Measurements from ENCODE around the gene CRKL. TPM values are rescaled to one million over a fixed set of nuclear protein-coding genes. Genes with fewer than 3 reads are reported as not detected.
"Not testable (repeated sequence)": the region's sequence is repeated elsewhere in the genome, so short reads cannot be mapped to it uniquely, and the experiment has no call there.

The CRKL gene
- polyA plus RNA-seq, 2 of the 4 experiments (the other 2 are of a cell fraction) = 21.4 to 22.8 TPM

DNA sequence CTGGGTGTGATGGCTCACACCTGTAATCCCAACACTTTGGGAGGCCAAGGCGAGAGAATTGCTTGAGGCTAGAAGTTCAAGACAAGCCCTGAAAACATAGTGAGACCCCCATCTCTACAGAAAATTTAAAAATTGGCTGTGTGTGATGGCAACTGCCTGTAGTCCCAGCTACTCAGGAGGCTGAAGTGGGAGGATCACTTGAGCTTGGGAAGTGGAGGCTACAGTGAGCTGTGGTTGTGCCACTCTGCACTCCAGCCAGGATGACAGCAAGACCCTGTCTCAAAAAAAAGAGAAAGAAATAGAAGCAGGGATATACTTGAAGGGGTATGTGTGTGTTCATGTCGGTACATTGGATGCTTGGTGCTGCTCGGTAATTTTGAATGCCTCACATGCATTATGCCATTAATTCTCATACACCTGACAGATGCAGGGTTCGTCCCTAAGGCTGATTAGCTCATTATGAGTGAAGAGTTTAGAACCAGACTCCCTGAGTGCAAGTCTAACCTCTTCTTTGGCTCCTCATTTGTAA is 14.0 kb downstream of the CRKL start:
- Histone ChIP-seq H3K4me1 (no peaks in the 10 kb centered on the region; the same call in 1 of the 3 replicates), H3K9me3 (no peaks in the 10 kb centered on the region), H3K27ac (no peak overlapping the region), H3K4me3 (no peak overlapping the region), H3K4me2 (no peak overlapping the region)
- no peak for DNase-seq (ENCODE audit: low read depth in 1 of 2, low spot score in 1 of 2)
- CTCF ChIA-PET = interaction anchor here (1.2 kb wide), 1 partner anchor 46 kb away, joined by 3 read pairs; no protein-coding TSS in a partner anchor
- no peak for ATAC-seq
- FAIRE-seq = no peak
- WGBS (ENCODE audit: missing lambda C conversion rate) = 89% methylated on average over 4 of the region's 4 CpGs
- TF ChIP-seq MYC (IDR thresholded peaks at IDR 0.05; ENCODE audit: borderline replicate concordance, low read length) (no peak), MAFK (IDR thresholded peaks at IDR 0.05; ENCODE audit: partially characterized antibody) (no peak), TP53 (CRISPR knock-in tag; IDR thresholded peaks at IDR 0.05) (no peak), SREBF2 (IDR thresholded peaks at IDR 0.05) (no peak), MAZ (IDR thresholded peaks at IDR 0.05; ENCODE audit: borderline replicate concordance, low read depth, low read length) (no peak), ZNF302 (CRISPR knock-in tag; IDR thresholded peaks at IDR 0.05) (no peak)
- TF ChIP-seq, protein P1, sequence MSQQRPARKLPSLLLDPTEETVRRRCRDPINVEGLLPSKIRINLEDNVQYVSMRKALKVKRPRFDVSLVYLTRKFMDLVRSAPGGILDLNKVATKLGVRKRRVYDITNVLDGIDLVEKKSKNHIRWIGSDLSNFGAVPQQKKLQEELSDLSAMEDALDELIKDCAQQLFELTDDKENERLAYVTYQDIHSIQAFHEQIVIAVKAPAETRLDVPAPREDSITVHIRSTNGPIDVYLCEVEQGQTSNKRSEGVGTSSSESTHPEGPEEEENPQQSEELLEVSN (IDR thresholded peaks at IDR 0.05; ENCODE audit: borderline replicate concordance, low read depth) = no peak
- TF ChIP-seq, protein P2, sequence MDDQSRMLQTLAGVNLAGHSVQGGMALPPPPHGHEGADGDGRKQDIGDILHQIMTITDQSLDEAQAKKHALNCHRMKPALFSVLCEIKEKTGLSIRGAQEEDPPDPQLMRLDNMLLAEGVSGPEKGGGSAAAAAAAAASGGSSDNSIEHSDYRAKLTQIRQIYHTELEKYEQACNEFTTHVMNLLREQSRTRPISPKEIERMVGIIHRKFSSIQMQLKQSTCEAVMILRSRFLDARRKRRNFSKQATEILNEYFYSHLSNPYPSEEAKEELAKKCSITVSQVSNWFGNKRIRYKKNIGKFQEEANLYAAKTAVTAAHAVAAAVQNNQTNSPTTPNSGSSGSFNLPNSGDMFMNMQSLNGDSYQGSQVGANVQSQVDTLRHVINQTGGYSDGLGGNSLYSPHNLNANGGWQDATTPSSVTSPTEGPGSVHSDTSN (IDR thresholded peaks at IDR 0.05) = no peak
- TF ChIP-seq, protein P3, sequence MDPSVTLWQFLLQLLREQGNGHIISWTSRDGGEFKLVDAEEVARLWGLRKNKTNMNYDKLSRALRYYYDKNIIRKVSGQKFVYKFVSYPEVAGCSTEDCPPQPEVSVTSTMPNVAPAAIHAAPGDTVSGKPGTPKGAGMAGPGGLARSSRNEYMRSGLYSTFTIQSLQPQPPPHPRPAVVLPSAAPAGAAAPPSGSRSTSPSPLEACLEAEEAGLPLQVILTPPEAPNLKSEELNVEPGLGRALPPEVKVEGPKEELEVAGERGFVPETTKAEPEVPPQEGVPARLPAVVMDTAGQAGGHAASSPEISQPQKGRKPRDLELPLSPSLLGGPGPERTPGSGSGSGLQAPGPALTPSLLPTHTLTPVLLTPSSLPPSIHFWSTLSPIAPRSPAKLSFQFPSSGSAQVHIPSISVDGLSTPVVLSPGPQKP (IDR thresholded peaks at IDR 0.05; ENCODE audit: low read depth, low read length) = no peak
- POLR2A ChIA-PET = no interaction called here

DNA sequence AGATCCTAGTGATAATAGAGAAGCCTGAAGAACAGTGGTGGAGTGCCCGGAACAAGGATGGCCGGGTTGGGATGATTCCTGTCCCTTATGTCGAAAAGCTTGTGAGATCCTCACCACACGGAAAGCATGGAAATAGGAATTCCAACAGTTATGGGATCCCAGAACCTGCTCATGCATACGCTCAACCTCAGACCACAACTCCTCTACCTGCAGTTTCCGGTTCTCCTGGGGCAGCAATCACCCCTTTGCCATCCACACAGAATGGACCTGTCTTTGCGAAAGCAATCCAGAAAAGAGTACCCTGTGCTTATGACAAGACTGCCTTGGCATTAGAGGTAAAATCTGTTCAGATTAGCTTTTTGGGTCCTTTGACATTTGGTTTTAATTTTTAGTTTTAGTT is 16.7 kb downstream of the CRKL start:
- TF ChIP-seq SMC3 (IDR thresholded peaks at IDR 0.05) (no peak), SREBF2 (IDR thresholded peaks at IDR 0.05) (no peak), CHD4 (IDR thresholded peaks at IDR 0.05; ENCODE audit: borderline replicate concordance) (no peak)
- no peak for FAIRE-seq

DNA sequence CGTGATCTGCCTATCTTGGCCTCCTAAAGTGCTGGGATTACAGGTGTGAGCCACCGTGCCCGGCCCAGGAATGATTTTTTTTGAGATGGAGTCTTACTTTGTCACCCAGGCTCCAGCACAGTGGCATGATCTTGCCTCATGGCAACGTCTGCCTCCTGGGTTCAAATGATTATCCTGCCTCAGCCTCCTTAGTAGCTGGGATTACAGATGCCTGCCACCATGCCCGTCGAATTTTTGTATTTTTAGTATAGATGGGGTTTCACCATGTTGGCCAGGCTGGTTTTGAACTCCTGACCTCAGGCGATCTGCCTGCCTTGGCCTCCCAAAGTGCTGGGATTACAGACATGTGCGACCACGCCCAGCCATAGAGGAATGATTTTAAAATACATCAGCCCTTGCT is 17.8 kb downstream of the CRKL start:
- H3K4me3 ChIP-seq; H3K4me2 ChIP-seq; FAIRE-seq; DNase-seq (ENCODE audit: low read depth in 1 of 2, low spot score in 1 of 2); POLR2A ChIA-PET; ATAC-seq; H3K9me3 ChIP-seq; H3K27ac ChIP-seq: not testable (repeated sequence)
- peaks cover 14% of the 10 kb centered on the region for H3K4me1 ChIP-seq
- CTCF ChIA-PET = interaction anchor here (0.9 to 2.3 kb wide), 3 partner anchors 15 to 49 kb away, joined by 3 to 9 read pairs (median 3); no protein-coding TSS in a partner anchor
- WGBS (ENCODE audit: missing lambda C conversion rate) = 89% methylated on average over 9 of the region's 9 CpGs

More for the DNA sequence above, 16.7 kb downstream of the CRKL start:
- peaks cover 14% of the 10 kb centered on the region for H3K4me1 ChIP-seq
- no peaks in the 10 kb centered on the region for H3K9me3 ChIP-seq
- CTCF ChIA-PET = interaction anchor here (1.6 to 2.3 kb wide), 2 partner anchors 19 to 48 kb away, joined by 3 to 9 read pairs; no protein-coding TSS in a partner anchor
- 92% methylated on average over 7 of the region's 7 CpGs for WGBS (ENCODE audit: missing lambda C conversion rate)
- H3K4me2 ChIP-seq = no peak overlapping the region
- DNase-seq (ENCODE audit: low read depth in 1 of 2, low spot score in 1 of 2) (no peak), ATAC-seq (no peak)
- POLR2A ChIA-PET = no interaction called here
- H3K4me3 ChIP-seq = no peak overlapping the region
- no peak overlapping the region for H3K27ac ChIP-seq

DNA sequence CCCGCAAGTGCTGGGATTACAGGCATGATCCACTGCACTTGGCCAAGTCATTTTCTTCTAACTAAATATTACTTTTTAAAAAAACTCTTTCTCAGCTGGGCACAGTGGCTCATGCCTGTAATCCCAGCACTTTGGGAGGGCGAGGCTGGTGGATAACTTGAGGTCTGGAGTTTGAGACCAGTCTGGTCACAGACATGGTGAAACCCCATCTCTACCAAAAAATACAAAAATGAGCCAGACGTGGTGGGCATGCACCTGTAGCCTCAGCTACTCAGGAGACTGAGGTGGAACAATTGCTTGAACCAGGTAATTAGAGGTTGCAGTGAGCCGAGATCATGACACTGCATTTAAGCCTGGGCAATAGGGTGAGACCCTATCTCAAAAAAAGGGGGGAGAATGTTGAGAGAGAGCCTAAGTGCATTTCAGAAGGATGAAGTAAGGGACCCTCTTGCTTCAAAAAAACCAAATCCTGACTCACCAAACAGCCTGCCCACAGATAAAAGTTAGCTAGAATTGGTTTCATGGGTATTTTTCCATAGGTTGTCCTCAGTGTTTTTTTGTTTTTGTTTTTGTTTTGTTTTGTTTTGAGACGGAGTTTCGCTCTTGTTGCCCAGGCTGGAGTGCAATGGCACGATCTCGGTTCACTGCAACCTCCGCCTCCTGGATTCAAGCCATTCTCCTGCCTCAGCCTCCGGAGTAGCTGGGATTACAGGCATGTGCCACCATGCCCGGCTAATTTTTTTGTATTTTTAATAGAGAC is 18.8 kb downstream of the CRKL start:
- H3K27ac ChIP-seq; DNase-seq (ENCODE audit: low read depth in 1 of 2, low spot score in 1 of 2); H3K4me3 ChIP-seq; ATAC-seq; FAIRE-seq; H3K4me2 ChIP-seq; H3K9me3 ChIP-seq; POLR2A ChIA-PET: not testable (repeated sequence)
- CTCF ChIA-PET = interaction anchor here (1.2 to 2.8 kb wide), 4 partner anchors 9 to 50 kb away, joined by 3 to 11 read pairs (median 4); no protein-coding TSS in a partner anchor
- 95% methylated on average over 11 of the region's 11 CpGs for WGBS (ENCODE audit: missing lambda C conversion rate)
- peaks cover 14% of the 10 kb centered on the region for H3K4me1 ChIP-seq

Data from A549 (cell line).